Activated CD8-positive, alpha-beta memory T cell treated with anti-CD3 and anti-CD28 coated beads for 24 hours (primary cell): Measurements from ENCODE around the gene TCF7L2.

Source experiments
- DNase-seq: peaks from one replicate; pipeline ENCODE4 v3.0.0-alpha.2; 2020

Gene TCF7L2

DNA sequence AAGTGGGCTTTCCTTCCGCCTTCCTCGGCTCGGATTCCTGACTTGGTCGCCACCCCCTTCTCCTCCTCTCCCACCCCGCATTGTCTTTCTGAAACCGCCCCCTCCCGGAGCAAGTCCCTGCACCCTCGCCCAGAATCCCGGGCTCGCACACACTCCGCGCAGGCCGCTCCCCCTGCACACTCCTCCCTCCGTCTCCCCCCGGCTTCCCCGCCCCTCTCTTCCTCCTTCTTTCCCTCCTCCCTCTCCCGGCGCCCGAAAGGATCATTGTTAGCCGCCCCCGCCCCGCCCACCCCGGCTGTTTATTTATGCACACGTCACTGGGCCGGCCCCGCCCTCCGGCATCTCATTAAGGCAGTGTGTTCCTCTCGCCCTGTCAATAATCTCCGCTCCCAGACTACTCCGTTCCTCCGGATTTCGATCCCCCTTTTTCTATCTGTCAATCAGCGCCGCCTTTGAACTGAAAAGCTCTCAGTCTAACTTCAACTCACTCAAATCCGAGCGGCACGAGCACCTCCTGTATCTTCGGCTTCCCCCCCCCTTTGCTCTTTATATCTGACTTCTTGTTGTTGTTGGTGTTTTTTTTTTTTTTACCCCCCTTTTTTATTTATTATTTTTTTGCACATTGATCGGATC lies at the start of gene TCF7L2:
TCF7L2 (plus strand) TSS at position 373 of the 633 bp plus-strand sequence. CDS start 510 bp downstream, outside the sequence.
- DNase-seq: peak; percentile 72

DNA sequence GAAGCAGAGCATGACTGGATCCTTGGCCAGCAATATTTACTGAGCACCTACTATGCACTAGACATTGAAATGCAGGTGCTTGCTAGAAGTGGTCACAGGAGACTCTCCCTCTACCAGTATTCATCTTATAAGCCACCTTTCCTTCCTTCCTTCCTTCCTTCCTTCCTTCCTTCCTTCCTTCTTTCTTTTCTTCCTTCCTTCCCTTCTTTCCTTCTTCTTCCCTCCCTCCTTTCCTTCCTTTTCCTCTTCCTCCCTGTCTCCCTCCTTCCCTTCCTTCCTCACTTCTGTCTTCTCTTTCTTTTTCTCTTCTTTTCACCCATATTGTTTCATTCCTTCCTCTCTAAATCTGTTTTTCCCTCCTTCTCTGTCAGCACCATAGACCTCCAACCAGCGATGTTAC lies 47.3 kb upstream of the TCF7L2 start:
- DNase-seq: no peak

- no peak for DNase-seq
Measured at GRCh38 chr10:112904000-112904399, 46.0 kb upstream of the TCF7L2 start.

- DNase-seq: no peak
Measured at GRCh38 chr10:112906945-112907344, 43.1 kb upstream of the TCF7L2 start.

- no peak for DNase-seq
Measured at GRCh38 chr10:112907893-112908292, 42.2 kb upstream of the TCF7L2 start.

DNA sequence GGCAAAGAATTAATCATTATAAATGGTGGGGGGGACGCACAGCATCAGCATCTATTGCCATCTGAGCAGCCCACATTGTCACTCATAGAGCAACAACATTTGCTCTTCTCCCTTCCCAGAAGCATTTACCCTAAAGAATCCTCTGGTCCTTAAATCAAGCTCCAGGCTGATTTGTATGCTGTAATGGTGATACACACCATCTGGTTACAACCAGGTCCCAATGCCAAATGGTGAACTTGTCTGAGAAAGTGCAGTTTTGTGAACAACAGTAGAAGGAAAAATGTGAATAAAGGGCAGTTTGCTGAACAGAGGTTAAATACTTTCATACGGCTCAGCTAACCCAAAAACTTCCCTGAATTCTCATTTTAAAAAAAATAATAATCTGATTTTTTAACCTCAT lies 38.8 kb upstream of the TCF7L2 start:
- DNase-seq: no peak

DNA sequence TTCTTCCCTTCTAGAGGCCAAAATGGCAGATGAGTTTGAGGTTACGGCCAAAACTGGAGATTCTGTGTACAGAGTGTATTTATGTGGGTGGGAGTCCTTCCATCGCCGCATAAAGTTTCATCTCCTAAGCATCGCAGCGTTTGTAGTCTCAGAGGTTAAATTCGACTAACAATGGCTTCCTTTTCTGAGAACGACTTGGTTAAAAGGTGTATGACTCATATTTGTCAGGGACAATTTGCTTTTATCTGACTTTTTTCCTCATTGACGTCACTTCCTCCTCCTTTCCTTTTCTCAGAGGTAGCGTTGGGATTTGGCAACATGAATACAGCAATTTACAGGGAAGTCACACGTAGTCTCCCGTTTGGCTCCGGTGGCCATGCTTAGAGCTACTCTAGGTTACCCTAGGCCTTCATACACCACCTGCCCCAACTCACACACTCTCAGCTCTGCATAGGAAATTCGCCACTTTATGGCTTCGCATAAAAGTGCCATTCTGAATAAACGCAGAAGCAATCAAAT lies 37.6 kb upstream of the TCF7L2 start:
- no peak for DNase-seq

GRCh38 chr10:112913255-112913654 lies 36.8 kb upstream of the TCF7L2 start:
- no peak for DNase-seq

GRCh38 chr10:112913661-112914287 lies 36.3 kb upstream of the TCF7L2 start:
- no peak for DNase-seq

DNA sequence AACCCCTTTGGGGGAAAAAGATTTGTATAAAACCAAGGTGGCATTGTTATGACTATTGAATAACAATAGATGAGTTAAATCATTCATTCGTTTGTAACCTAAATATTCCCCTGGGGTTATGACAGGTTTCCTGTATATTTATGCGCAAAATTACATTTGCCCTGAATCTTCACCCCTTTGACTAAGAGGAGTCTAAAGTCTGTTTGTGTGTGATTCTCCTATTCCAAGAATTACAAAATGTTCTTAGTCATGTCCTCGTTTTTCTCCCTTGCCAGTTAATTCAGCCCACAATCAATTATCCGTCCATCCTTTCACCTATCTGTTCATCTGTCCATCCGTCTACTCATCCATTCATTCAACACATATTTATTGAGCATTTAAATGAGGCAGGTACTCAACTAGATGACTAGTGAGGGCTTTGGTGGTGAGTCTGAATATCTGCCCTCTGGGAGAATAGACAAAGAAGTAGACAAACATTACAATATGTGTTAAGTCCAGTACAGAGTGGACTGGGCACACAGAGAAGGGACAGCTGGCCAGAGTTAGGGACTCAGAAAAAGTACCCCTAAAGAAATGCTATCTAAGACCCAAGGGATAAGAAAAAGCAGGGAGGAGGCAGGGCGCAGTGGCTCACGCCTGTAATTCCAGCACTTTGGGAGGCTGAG lies 35.6 kb upstream of the TCF7L2 start:
- no peak for DNase-seq

DNA sequence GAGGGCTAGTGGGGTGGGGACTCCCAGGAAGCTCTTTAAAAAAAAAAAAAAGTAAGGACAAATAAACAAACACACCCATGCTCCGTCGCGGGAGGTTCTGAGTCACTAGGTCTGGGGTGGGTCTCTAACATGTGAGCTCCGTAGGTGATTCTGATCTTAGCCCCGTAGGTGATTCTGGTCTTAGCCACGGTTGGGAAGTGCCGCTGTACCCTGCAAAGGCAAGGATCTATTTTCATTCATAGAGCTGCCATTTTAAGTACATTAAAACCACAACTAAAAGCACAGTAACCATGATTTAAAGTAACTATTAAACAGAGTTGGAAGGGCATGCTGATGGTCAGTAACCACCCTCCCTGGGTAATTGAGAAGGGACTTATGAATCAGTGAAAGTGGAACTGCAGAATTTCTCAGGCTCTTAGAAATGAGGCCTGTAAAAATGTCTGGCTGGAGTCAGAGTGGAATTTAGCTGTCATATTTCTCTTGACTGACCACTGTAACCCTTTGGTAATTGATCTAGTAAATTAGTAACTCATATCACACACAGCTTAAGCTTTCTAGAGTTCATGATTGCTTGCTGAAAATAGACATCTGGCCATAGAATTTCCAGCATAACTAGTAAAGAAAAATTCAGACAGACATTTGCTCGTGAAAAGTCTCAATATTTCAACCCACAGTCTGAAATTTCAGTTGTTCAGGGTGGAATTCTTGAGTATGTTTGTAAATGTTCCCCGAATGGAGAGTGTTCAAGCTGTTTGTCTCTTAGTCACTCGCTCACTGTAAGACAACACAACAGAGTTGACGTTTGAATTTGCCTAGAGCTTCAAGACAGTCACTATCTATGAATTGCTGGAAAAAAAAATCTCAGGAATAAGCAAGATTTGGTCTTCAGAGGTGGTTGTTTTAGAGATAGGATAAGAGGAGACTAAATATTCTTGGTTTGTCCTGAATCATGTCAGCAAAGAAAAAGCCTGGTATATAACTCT lies 34.2 kb upstream of the TCF7L2 start:
- DNase-seq: no peak

DNA sequence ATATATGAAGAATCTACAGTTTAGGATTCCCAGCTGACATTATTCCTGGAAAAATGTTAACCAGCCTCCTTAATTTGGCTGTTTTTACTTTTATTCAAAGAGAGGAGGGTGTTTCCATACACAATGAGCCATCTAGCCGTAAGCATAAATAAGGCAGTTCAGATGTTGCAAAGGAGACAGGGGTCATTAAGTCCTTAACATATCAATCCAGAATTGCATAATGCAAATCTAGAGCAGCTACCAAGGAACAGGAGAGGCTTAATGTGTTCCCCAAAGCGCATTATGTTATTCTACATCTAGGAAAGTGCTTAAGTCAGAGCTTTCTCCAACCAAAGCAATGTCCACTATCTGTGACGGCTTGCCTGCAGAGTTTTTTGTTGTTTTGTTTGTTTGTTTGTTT lies 32.4 kb upstream of the TCF7L2 start:
- DNase-seq: no peak

GRCh38 chr10:112918771-112919170 lies 31.3 kb upstream of the TCF7L2 start:
- DNase-seq: no peak

DNA sequence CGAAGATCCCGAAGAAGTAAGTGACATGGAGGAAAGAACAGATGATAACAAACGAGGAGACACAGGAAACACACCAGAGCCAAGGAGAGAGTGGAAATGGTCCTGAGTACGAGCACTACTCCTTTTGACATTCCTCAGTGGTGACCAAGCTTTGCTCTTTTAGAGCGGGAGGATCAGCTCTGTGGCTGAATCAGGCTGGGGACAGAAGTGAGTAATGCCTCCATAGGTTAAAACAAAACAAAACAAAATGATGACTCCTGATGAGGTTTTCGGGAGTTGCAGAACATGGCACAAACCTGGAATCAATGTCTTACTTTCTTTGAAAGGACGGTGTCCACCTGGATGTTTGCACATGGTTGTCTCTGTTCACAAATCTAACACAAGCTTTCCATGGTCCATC lies 30.3 kb upstream of the TCF7L2 start:
- no peak for DNase-seq

DNA sequence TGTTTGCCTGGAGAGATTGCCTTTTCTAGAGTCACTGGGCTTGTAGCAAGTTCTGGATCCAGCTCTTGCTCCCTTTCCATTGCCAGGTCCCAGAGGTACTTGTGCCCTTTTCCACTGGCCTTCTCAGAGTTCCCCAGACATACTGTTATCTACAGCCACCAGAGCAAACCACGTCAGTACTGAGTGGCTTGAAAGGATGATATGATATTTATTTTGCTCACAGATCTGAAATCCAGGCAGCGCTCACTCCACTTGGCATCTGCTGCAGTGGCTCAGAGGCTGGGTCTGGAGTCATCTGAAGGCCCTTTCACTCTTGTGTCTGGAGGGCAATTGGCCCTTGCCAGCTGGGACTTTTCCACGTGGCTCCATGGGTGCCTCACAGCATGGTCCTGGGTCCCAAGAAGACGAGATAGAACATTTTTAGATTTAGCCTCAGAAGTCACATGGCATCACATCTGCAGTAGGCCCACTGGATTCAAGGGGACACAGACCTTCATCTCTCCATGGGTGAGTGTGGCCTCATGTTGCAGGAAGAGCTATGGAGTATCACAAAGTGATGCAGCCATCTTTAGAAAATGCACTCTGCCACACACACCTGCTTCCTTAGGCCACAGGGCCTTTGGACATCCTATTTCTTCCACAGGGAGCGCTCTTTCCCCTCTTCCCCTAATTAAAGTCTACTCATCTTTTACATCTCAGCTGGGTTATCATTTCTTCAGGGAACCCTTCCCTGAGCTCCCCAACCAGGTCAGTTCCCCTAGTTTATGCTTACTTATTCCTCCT lies 22.9 kb upstream of the TCF7L2 start:
- no peak for DNase-seq

- DNase-seq: no peak
Measured at GRCh38 chr10:112927980-112928379, 22.1 kb upstream of the TCF7L2 start.

- no peak for DNase-seq
Measured at GRCh38 chr10:112932658-112933057, 17.4 kb upstream of the TCF7L2 start.

DNA sequence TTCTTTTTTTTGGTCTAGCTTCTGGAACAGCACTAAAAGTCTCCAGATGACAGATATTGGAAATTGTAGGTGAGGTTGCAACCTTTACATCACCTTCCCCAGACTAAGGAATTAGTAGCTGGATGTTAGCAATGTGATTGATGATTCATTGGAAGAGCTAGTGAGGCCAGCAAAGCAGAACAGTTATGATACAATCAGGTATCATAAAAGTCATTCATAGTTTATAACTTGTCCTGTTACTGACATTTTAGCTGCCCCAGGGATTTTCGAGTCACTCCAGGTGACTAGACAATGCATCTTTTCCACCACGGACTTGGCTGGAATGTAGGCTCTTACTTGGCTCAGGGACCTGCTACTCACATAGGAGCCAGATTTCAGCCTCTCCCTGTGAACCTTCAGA lies 15.9 kb upstream of the TCF7L2 start:
- DNase-seq: no peak

GRCh38 chr10:112938808-112939482 lies 11.1 kb upstream of the TCF7L2 start:
- no peak for DNase-seq

DNA sequence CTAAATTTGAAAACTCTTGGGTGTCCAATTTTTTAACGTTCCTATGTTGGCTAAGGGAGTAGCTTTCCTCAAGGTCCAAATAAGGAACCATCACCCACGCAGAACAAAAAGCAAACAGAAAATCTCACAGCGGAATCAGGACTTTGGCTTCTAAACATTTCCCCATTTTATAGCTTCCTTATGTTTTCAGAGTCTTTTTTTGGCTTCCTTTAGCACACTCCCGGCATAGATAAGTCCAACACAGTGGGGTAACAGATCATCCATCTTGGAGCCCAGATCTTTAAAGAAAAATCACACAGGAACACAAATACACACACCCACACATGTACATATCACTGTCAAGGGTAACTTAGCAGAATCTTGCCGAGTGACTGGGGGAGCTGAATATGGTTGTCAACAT lies 4.2 kb upstream of the TCF7L2 start:
- DNase-seq: no peak

DNA sequence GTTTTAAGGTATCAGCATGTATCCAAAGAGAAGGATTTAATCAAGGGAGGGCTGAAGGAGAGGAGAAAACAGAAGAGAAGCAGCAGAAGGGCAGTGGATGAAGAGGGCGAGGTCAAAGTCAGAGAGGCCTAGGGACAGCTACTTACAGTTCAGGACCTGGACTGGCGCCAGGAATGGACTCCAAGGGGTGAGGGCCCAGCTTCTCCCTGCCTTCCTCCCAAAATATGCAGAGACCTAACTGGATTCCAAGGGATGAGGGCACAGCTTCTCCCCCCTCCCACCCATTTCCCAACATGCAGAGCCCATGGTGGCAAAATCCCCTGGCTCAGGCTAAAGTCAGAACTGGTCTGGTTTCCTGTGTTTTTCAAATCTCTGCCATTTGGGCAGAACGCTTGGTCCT lies 3.4 kb upstream of the TCF7L2 start:
- no peak for DNase-seq

DNA sequence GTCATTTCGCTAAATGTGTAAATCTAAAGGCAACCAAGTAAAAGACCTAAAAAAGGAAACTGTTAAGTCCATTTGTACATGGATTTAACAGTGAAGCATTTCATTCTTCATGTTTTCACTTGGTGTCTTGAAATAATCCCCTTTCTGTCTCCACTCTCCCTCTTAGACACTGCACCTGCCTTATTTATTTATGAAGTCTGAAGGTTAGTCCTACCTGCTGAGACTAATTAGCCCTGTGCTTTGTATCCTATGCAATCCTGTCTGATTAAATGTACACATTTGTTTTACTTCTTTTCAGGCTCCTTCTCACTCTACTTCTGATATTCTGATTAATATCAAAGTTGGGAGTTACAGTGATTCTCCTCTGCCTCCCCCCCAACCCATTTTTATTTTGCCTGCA lies 1.9 kb upstream of the TCF7L2 start:
- no peak for DNase-seq
